CD14-positive monocyte (primary cell): ENCODE data around the gene MYO5B. TPM values are rescaled to one million over a fixed set of nuclear protein-coding genes. Genes with fewer than 3 reads are reported as not detected.

Experiments
- DNase-seq, 3 donors: peaks; one replicate each; pipeline ENCODE4 v3.0.0-alpha.2; 2011 to 2022
- H2AFZ ChIP-seq: 2 replicates; pipeline ENCODE4 v1.6.0; 2012; ENCODE audit warnings: mild to moderate bottlenecking, low read depth, low read length, inconsistent platforms; ENCODE audit not compliant: insufficient read depth, poor library complexity, severe bottlenecking
- H3K27ac ChIP-seq, 2 donors: 1 replicate in 1 of 2; 2 replicates in 1 of 2; pipeline ENCODE4 v1.5.1; 2012 to 2013; ENCODE audit warnings: low read length in 2 of 2, control low read depth in 1 of 2, inconsistent platforms in 1 of 2, low read depth in 1 of 2, mild to moderate bottlenecking in 1 of 2
- H3K27me3 ChIP-seq, 2 donors: one replicate each; pipeline versions ENCODE4 v1.6.0 to v1.6.1; 2011 to 2013; ENCODE audit warnings: low read length in 2 of 2; ENCODE audit not compliant: control insufficient read depth in 2 of 2, insufficient read depth in 2 of 2
- H3K36me3 ChIP-seq, 2 donors: replicated peaks in 1 of 2; 1 replicate in 1 of 2; 2 replicates in 1 of 2; pipeline versions ENCODE4 v1.5.1 to v1.6.1; 2012 to 2013; ENCODE audit warnings: low read length in 2 of 2, control low read depth in 1 of 2, inconsistent platforms in 1 of 2, mild to moderate bottlenecking in 1 of 2; ENCODE audit not compliant: insufficient read depth in 2 of 2, control insufficient read depth in 1 of 2
- H3K4me1 ChIP-seq, 2 donors: 1 replicate in 1 of 2; 2 replicates in 1 of 2; pipeline versions ENCODE4 v1.5.1 to v1.6.1; 2012 to 2013; ENCODE audit warnings: low read length in 2 of 2, control low read depth in 1 of 2, inconsistent platforms in 1 of 2, mild to moderate bottlenecking in 1 of 2, moderate library complexity in 1 of 2; ENCODE audit not compliant: insufficient read depth in 2 of 2, control insufficient read depth in 1 of 2
- H3K4me2 ChIP-seq: replicated peaks from 2 replicates; pipeline ENCODE3; 2012; ENCODE audit warnings: low read length, moderate library complexity, mild to moderate bottlenecking; ENCODE audit not compliant: poor library complexity, severe bottlenecking; ENCODE audit errors: extremely low read depth
- H3K4me3 ChIP-seq, 3 experiments: fragments of 200-600 bp in 1 of 3; sonication (generic) in 1 of 3; replicated peaks in 1 of 3; 1 replicate in 2 of 3; 2 replicates in 1 of 3; pipeline ENCODE4 v1.5.1; 2011 to 2013; ENCODE audit warnings: low read length in 3 of 3, mild to moderate bottlenecking in 3 of 3, control low read depth in 2 of 3, low read depth in 2 of 3, inconsistent platforms in 1 of 3, moderate library complexity in 1 of 3
- H3K79me2 ChIP-seq: 2 replicates; pipeline ENCODE4 v1.6.0; 2012; ENCODE audit warnings: mild to moderate bottlenecking, control low read depth, inconsistent platforms, low read length, moderate library complexity; ENCODE audit not compliant: insufficient read depth
- H3K9ac ChIP-seq: 2 replicates; pipeline ENCODE4 v1.6.0; 2017; ENCODE audit warnings: low read length, mild to moderate bottlenecking; ENCODE audit not compliant: insufficient read depth, poor library complexity, severe bottlenecking
- H3K9me3 ChIP-seq, 2 donors: replicated peaks in 1 of 2; 1 replicate in 1 of 2; 2 replicates in 1 of 2; pipeline versions ENCODE4 v1.5.1 to v1.6.1; 2012 to 2013; ENCODE audit warnings: low read length in 2 of 2, control low read depth in 1 of 2; ENCODE audit not compliant: control insufficient read depth in 1 of 2, insufficient read depth in 1 of 2
- H4K20me1 ChIP-seq: 2 replicates; pipeline ENCODE4 v1.6.0; 2012; ENCODE audit warnings: mild to moderate bottlenecking, low read length, control low read depth, moderate library complexity; ENCODE audit not compliant: insufficient read depth
- H3K27ac Mint-ChIP-seq, 7 donors: one replicate each; pipeline ENCODE4 v1.8.0; 2020; ENCODE audit warnings: mild to moderate bottlenecking in 7 of 7, mixed read lengths in 7 of 7, moderate library complexity in 6 of 7, inconsistent platforms in 2 of 7
- H3K27me3 Mint-ChIP-seq, 3 donors: one replicate each; pipeline ENCODE4 v1.8.0; 2021 to 2022; ENCODE audit warnings: low read depth in 3 of 3, mild to moderate bottlenecking in 3 of 3, mixed read lengths in 3 of 3, moderate library complexity in 3 of 3, inconsistent platforms in 1 of 3
- H3K36me3 Mint-ChIP-seq, 2 donors: one replicate each; pipeline ENCODE4 v1.8.0; 2020; ENCODE audit warnings: mixed read lengths in 2 of 2, inconsistent platforms in 1 of 2, mild to moderate bottlenecking in 1 of 2
- H3K4me1 Mint-ChIP-seq: one replicate; pipeline ENCODE4 v1.8.0; 2020; ENCODE audit warnings: mild to moderate bottlenecking, mixed read lengths
- H3K4me3 Mint-ChIP-seq, 2 donors: one replicate each; pipeline ENCODE4 v1.8.0; 2020; ENCODE audit warnings: mild to moderate bottlenecking in 2 of 2, mixed read lengths in 2 of 2, moderate library complexity in 1 of 2
- H3K9me3 Mint-ChIP-seq, 7 donors: one replicate each; pipeline ENCODE4 v1.8.0; 2020 to 2022; ENCODE audit warnings: mixed read lengths in 7 of 7, mild to moderate bottlenecking in 6 of 7, moderate library complexity in 6 of 7, inconsistent platforms in 2 of 7
- CTCF ChIP-seq: fragments of 200-600 bp; IDR thresholded peaks from one replicate; pipeline ENCODE4 v1.8.0; 2022; ENCODE audit warnings: antibody characterized with exemption, mild to moderate bottlenecking
- WGBS: methylation state at CpG from one replicate; pipeline ENCODE4 v1.1.5; 2013; ENCODE audit warnings: missing lambda C conversion rate; ENCODE audit not compliant: insufficient coverage; 5-methylcytosine and 5-hydroxymethylcytosine counted together
- intact Hi-C, 2 donors: fragments of 100-400 bp; cut with micrococcal nuclease; formaldehyde crosslinking; loops; one replicate each; pipeline versions ENCODE4 v1.15.0 to v1.15.1; 2023
- polyA plus RNA-seq, 3 donors: library from polyadenylated mRNA; depleted of rRNA in 1 of 3; unstranded in 2 of 3; stranded (reverse) in 1 of 3; fragments of 300-500 nt in 2 of 3; fragments of >200 nt in 1 of 3; fragmentation: Illumina TruSeq in 2 of 3; gene quantifications; 1 replicate in 2 of 3; 2 replicates in 1 of 3; pipeline ENCODE4 v1.2.3, GENCODE V29; 2012 to 2021

Gene MYO5B
- polyA plus RNA-seq, 3 donors, result 0.04 TPM; not detected in 2

GRCh38 chr18:49866680-49867079, 328.3 kb downstream of the MYO5B start:
- no peak overlapping the region for H3K4me3 ChIP-seq
- WGBS, result 100% methylated on average over 1 of the region's 1 CpG
- no peaks in the 10 kb centered on the region for H3K36me3 ChIP-seq
- H4K20me1 ChIP-seq, result no peaks in the 10 kb centered on the region
- no peaks in the 10 kb centered on the region for H3K36me3 Mint-ChIP-seq
- DNase-seq, result no peak
- intact Hi-C loops, result no loop called here
- no peak overlapping the region for H3K4me3 Mint-ChIP-seq
- no peaks in the 10 kb centered on the region for H3K9me3 ChIP-seq
- H3K9ac ChIP-seq, result no peak overlapping the region
- H3K27me3 Mint-ChIP-seq, result peaks cover 2 to 5% (median 2%) of the 10 kb centered on the region in 3 donors
- H3K27me3 ChIP-seq, result no peaks in the 10 kb centered on the region
- peaks cover 0 to 2% (median 0%) of the 10 kb centered on the region in 7 donors for H3K9me3 Mint-ChIP-seq
- no peaks in the 10 kb centered on the region for H3K4me1 ChIP-seq
- H3K27ac Mint-ChIP-seq, result no peak overlapping the region
- no peak for TF ChIP-seq CTCF
- no peaks in the 10 kb centered on the region for H3K4me1 Mint-ChIP-seq
- H3K79me2 ChIP-seq, result no peaks in the 10 kb centered on the region
- H2AFZ ChIP-seq, result no peak overlapping the region
- H3K4me2 ChIP-seq, result no peak overlapping the region
- no peak overlapping the region for H3K27ac ChIP-seq

- Mint-ChIP-seq H3K27me3 (peaks cover 2 to 5% (median 2%) of the 10 kb centered on the region in 3 donors), H3K36me3 (no peaks in the 10 kb centered on the region), H3K27ac (no peak overlapping the region), H3K4me3 (no peak overlapping the region), H3K4me1 (no peaks in the 10 kb centered on the region), H3K9me3 (peaks cover 0 to 2% (median 0%) of the 10 kb centered on the region in 7 donors)
- Histone ChIP-seq H3K9me3 (no peaks in the 10 kb centered on the region), H3K27ac (no peak overlapping the region), H3K27me3 (no peaks in the 10 kb centered on the region), H4K20me1 (no peaks in the 10 kb centered on the region), H3K9ac (no peak overlapping the region), H2AFZ (no peak overlapping the region), H3K79me2 (no peaks in the 10 kb centered on the region), H3K4me1 (no peaks in the 10 kb centered on the region), H3K4me2 (no peak overlapping the region), H3K36me3 (no peaks in the 10 kb centered on the region), H3K4me3 (no peak overlapping the region)
- 27% methylated on average over 2 of the region's 2 CpGs for WGBS
- intact Hi-C loops, result no loop called here
- no peak for DNase-seq
- no peak for TF ChIP-seq CTCF
Observed at GRCh38 chr18:49865401-49865800, 329.5 kb downstream of the MYO5B start.
